NCI-H524 treated with DMSO at 0.1 percent for 48 hours (cell line): ENCODE measurements around the gene PALLD.

Source experiments
- DNase-seq: peaks from one replicate; lab custom pipeline; 2025; lab: John Stamatoyannopoulos, UW

Gene PALLD

DNA sequence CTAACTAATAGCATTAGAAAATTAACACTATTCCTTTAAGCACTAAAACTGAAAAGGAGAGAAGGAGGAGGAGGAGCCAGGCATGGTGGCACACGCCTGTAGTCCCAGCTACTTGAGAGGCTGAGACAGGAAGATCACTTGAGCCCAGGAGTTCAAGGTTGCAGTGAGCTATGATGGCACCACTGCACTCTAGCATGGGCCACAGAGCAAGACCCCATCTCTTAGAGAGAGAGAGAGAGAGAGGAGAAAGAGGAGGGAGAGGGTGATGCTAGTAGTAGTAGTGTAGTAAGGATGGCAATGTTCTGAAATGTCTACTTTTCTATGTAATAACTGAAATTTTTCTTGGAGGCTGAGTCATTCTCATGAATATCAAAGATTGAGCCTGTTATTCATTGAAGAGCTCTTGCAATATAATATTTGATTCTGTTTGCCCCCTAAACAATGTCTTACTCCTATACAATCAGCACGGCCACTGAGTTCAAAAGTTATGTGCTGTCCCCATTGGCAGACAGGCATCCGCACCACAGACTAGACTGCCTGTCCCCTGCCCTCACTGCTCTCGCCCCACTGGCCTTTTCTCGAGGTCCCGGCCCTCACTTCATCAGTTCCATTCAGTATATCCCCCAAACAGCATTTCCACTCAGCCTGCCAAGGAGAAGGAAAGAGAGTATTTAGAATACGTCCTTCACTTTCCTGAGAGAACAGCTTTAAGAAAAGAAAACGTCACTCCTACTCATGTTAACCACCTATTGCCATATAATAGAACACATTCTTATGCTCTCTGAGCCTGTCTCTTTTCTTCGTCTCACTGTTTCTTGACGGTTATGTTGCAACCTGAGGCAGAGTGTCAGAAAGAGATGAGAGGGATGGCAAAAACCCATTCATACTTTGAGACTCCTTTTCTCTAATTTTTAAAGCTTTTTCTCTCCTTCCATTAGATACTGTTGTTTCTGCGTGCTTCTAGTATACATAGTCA lies 238.1 kb downstream of the PALLD start:
- no peak for DNase-seq

DNA sequence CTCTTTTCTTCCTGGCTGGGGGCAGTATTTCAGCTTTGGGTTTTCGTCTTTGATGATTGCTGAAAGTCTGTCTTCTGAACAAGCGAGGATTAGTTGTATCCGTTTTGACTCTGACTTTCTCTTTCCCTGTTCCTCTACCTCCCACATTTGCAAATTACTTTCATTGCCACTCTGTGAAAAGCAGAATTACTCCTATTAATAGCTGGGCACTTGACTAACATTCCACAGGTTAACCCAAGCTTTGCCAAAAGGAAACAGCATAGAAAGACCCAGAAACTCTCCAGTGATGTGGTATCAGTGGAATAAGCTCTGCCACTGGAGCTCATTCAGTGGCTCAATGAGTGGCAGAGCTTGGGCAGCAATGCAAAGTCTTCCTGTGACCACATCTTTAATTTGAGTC lies 238.9 kb downstream of the PALLD start:
- no peak for DNase-seq

DNA sequence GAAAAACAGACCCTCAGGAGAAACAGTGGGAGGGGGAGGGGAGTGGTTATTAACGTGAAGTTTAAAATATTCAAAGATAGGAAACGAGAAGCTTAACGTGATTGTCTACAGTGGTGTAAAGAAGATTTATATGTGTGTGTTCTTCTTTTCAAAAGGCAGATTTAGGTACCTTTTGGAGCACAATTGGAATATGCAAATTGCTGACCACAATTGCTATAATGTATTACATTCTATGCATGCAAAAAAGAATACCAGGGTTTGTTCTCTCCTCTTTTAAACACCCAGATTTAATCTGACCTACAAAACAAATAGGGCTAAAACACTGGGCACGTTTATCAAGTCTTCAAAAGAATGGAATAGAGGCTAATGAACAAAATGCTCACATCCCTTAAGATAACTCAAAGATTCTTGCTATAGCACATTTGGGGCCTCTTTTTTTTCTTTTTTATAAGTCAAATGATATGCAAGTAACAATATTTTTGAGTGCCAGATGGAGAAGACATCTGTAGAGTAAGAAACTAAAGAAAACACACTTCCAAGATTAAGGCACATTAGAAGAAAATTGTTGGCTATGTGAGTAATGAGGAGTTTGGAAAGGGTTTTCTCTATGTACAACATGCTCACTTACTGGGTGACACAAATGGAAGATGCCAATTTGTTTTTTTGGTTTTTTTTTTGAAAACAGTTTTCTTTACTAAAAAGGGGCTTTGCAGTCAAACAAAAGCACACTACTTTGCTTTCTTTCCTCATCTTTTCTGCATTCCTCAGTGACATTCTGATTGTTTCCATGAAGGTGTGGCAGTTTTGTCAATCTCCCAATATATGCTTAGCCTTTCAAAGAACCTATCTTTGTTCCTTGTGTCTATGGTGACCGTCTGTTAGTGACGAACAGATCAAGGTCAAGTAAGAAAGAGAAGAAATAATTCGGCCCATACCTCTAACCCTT lies 240.3 kb downstream of the PALLD start:
- no peak for DNase-seq

DNA sequence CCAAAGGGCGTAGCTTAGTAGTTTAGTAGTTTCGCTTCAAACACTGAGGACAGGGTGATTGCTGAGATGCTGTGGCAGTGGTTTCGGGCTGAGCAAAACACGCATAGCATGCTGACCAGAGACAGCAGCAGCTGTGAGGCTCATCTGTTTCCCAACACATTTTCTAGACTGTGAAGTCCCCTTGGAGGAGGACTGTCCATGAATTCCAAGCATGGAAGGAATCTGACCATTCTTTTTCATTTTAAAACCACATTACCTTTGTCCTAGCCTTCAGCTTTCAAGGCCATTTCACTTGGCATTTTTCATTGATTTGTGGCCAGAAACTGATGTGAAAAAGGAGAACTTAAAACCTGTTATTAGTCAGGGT lies 240.9 kb downstream of the PALLD start:
- no peak for DNase-seq

DNA sequence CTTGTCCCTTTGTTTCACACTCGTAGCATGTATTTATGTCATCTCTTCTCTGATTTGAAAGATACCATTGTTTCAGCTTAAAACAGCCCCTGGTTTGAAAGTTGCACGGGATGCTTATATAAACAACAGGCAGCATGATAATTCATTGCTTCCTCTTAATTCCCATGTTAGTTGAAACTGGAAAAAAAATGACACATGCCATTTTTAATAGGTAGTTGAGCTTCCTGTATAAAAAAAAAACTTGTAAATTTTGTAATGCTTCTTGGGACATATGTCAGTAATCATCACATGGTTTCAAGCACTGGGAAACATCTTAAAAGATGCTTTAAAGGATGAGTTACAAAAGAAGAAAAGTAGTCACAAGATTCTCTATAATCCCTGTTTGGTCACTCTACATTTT lies 243.0 kb downstream of the PALLD start:
- DNase-seq = no peak

DNA sequence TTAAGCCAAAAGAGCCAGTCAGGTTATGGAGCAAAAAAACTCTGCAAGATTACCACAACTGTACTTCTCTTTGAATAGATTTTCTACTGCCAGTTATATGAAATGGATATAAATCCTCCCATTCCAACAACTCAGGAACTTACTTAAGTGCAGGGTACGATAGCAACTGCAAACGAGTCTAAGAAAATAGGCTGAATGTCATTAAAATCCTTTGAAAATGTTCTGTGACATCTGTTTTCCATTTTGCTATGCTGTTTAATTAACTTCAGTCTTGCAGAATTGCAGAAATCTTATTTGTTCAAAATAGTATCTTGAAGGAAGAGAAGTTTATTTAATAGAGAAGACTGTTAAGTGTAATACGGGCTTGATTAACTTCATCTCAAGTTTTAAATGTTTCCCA lies 243.8 kb downstream of the PALLD start:
- DNase-seq = no peak

DNA sequence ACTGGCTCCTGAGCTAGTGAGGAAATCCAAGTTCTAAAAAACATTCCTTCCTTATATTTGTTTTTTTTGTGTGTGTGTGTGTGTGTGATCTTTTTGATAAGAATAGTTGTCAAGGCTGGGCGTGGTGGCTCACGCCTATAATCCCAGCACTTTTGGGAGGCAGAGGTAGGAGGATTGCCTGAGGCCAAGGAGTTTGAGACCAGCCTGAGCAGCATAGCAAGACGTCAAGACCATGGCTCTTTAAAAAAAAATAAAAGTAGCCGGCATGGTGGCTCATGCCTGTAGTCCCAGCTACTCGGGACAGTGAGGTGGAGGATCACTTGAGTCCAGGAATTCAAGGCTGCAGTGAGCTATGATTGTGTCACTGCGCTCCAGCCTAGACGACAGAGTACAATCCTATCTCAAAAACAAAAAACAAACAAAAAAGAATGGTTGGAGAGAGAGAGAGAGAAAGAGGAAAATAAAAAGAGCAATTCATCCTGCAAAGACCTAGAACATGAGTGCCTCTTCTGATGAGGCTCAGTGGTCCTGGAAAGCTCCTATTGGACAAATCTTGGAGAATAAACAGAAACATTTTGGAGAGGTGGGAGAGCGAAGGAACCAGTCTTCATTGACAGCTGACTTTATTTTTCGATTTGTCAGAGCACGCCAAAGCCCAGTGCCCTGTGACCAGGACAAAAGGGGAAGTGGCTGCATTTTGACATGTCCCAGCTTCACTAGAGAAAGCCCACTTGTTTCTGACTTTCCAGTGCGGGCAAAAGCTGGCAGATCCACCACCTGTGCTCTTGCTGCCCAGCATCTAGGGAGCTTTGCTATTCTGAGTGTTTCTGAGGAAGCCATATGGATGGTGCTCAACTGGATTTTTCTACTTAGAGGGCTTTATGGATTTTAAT lies 244.7 kb downstream of the PALLD start:
- DNase-seq = no peak

DNA sequence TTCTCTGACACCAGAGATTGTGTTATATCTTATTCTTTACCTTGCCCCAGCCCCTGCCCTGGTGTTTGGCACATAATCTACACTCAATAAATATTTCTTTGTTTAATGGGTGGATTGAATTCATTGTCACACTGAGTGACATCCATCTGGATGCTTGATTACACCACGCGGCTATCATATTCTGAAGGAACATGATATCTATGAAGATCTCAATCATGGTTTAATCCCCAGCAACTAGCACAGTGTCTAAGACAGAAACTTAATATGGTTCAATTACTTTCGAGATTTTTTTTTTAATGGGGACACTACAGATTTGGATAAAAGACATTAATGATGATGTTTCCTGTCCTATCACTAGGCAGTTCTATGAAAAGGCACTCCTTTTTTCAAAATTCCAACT lies 246.3 kb downstream of the PALLD start:
- no peak for DNase-seq

DNA sequence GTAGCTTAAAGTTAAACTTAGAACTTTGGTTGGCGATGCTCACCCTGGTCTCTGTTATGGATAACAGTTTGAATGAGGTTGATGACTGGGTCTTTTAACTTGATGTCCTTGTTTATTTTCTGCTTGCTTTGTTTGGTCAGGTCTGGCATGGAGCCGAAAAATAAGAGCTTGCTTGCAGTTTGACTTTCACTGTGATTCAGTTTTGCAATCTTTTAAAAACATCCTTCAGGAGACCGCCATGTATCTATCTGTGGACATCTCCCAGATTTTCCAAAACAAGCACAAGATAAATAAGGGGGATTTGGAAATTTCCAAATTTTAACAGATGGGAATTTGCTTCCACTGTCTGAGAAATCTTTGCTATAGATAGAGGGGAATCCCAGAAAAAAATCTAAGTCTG lies 246.7 kb downstream of the PALLD start:
- DNase-seq = no peak

DNA sequence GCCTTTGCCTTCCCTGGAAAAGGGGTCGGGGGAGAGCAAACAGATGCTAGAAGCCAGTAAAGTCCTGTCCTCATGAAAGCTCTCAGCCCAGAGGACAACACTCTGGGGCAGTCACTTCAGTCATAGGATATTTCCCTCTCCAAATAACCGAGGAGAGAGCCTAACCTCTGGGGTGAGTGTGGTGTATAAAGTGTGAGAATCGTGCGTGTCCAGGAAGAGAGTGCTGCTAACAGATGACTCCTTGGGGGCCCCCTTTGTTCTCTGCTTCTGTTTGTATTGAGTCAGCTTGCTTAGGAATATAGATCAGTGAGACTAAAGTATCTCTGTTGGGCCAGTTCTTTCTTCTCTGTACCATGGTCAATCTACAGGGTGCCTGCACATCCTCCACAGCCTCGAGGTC lies 247.2 kb downstream of the PALLD start:
- no peak for DNase-seq

DNA sequence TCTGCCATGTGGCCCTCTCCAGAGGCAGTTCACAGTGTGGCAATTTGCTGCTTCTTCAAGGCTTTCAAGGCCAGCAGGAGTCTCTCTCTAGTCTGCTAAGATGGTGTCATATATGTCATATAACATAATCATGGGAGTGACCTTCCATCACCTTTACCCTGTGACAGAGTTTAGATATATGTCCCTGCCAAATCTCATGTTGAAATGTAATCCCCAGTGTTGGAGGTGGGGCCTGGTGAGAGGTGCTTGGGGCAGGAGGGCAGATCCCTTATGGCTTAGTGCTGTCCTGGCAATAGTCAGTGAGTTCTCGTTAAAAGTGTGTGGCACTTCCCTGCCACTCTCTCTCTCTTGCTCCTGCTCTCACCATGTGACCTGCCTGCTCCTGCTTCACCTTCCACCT lies 252.0 kb downstream of the PALLD start:
- no peak for DNase-seq

DNA sequence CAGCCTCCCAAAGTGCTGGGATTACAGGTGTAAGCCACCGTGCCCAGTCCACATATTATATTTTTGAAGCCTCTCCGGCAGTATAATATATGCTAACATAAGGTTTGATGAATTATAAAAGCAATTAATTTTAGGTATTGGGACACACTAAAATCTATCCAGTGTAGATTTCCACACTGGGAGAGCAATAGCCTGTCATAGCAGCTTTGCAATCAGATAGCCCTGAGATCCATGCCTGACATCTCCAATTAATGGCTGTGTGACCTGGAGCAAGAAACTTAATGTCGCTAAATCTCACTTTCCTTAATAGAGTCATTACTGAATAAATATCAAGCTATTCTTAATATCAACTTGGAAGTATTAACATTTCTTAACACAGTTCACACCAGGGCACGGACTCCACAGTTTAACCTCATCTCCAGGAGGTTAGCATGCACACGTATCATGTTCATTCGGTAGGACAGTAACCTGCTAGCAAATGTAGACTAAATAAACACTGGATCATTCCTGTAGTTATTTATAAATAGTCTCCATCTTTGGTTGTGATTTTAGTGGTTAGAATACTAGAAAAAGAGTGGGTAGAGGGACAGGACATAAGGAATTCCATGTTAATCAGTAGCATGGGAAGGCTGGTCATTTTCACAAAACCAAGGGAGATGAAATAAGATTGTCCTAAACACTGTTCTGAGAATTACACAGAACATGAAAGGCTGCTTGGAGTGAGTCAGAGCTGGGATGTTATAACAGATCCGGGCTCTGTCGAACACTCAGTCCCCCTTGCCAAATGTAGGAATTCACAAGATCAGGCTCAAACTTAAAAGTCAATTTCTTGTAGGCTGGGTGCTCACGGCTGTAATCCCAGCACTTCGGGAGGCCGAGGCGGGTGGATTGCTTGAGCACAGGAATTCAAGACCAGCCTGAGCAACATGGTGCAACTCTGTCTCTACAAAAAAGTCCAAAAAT lies 254.7 kb downstream of the PALLD start:
- DNase-seq = no peak

DNA sequence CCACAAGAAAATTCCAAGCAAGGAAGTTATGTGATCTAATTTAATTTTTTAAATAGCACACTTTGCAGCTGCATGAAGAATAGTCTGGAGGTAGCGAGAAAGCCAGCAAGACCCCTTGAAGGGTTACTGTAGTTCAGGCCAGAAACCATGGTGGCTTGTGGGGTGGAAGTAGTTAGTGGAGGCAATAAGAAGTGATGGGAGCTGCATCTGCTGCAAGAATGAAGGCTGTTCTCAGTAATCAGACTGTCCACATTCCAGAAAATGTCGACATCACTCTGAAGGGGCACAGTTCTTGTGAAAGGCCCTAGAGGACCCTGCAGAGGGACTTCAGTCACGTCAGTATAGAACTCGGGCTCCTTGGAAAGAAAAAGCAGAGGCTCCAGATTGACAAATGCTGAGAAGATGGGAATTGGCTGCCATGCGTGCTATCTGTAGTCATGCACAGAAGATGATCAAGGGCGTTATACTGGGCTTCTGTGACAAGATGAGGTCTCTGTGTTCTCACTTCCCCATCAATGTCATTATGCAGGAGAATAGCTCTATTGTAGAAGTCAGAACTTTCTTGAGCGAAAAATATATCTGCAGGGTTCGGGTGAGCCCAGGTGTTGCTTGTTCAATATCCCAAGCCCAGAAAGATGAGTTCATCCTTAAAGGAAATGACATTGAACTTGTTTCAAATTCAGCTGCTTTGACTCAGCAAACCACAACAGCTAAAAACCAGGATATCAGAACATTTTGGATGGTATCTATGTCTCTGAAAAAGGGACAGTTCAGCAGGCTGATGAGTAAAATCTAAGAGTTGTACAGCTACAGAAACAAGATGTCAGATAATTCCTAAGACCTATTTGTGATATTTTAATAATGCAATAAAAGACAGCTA lies 259.0 kb downstream of the PALLD start:
- DNase-seq = no peak

DNA sequence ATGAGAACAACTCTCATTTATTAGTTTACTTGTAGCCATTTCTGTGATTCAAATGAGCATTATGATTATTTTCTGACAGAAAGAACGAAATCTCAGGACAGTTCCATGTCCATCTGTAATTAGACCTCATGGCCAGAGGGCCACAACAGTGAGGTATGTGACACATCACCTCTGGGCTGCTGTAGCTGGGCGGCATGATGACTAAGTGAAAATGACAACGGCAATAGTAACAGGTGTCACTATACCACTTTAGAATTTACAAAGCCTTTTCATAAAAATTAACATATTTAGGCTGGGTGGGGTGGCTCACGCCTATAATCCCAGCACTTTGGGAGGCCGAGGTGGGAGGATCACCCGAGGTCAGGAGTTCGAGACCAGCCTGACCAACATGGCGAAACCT lies 260.6 kb downstream of the PALLD start:
- DNase-seq = no peak

DNA sequence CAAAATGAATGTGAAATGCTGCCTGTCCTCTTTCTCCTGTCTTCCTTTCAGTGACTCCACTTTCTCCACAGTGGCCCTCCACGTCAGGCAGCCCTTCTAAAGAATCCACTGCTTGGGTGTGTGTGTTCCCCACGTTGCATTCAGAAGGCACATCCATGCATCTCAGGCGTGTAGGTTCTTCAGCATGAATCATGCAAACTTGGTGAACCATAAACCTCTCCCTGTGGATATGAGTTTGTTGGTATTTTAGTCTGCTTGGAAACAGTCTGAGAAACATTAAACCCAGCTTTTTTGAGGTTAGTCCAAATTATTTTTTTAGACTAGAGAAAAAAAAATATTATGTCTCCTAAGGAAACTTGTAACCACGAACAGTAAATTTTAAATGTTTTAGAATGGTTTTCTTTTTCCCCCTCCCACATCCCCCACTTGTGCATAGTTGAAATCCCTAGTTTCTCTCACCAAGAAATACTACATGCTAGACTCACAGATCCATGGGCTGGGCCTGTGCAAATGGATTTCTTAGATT lies 261.6 kb downstream of the PALLD start:
- DNase-seq = no peak

DNA sequence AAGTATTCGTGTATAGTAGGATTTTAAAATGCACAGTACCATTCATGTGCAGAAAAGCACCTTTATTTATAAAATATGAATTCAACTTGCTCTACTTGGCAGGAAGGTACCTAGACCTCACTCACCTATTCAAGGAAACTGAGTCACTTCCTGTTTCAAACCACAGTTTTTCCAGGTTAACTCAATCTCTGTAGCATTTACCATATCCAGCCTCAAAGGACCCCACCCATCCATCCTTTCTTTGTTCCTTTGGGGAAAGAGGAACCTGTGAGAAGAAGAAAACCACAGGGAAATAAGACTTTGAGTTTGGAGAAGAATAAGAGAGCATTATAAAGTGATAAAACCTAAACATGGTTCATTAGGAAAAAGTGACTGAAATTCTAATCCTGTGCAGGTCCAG lies 262.5 kb downstream of the PALLD start:
- no peak for DNase-seq

DNA sequence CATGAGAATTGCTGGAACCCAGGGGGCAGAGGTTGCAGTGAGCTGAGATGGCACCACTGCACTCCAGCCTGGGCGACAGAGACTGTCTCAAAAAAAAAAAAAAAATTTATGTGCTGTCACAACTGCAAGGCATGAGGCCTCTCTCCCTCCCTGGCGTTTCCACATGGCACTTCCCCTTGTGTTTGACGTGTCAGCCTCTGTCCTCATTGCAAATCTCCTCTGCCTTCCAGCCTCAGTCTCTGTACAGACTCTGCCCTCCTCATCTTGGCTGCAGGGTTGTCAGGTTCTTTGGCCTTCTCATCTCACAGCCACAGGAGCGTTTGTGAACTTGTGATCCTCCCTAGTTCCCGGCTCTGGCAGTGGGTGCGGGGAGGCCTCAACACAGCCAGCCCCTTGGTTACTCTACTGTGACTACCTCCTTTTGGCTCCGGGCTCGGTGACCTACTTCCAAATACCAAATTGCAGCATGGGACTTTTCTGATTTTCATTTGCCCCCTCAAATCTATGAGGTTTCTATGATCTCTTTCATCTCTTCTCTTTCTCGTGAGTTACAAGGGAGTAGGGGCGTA lies 263.2 kb downstream of the PALLD start:
- DNase-seq = no peak

DNA sequence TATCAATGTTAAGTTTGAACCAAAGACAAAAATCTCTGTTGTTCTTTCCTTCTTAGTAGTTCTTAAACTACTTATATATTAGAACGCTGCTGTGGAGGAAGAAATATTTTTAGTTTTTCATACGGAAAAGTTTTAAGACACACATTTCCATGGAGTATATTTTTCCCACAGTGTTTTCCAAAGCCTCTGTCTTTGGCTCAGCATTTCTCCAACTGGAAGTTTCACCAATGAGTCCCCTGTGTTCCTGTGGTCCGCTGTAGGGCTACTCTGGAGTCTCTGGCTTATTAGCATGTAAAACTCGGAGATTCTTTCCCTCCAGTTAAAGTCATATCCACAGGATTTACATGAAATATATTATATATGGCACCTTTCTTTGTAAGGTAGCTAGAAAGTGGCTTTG lies 264.2 kb downstream of the PALLD start:
- DNase-seq = no peak

DNA sequence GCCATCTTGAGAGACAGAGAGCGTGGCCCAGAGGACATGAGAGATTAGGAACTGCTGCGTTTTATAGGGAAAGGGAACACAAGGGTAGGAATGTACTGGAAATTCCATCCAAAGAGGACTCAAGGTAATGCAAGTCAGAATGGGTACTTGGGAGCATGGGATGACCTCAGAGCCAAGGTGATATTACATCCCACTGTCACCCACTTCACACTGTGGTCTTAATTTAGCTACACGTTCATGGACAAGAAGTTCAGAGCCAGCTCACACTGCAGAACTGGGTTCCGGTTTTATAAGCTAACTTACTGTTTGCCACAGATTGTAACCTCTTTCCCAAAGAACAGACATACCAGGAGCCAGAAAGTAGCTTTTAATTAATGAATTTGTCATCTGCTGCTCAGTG lies 268.5 kb downstream of the PALLD start:
- no peak for DNase-seq
